Vagina (tissue), 2 donors: ENCODE data around the gene C9orf72. TPM values are rescaled to one million over a fixed set of nuclear protein-coding genes. Genes with fewer than 3 reads are reported as not detected.
"Not testable (repeated sequence)": the region's sequence is repeated elsewhere in the genome, so short reads cannot be mapped to it uniquely, and the experiment has no call there.

Experiments
- DNase-seq, 2 donors: peaks; one replicate each; pipeline ENCODE4 v3.0.0-alpha.2; 2017; ENCODE audit errors: extremely low spot score in 2 of 2
- H3K27ac ChIP-seq: fragments of 200-600 bp; sonication (generic); one replicate; pipeline ENCODE4 v1.5.1; 2019
- H3K27me3 ChIP-seq: fragments of 200-600 bp; sonication (generic); one replicate; pipeline ENCODE4 v1.5.1; 2019
- H3K36me3 ChIP-seq, 2 donors: fragments of 200-600 bp; sonication (generic); one replicate each; pipeline ENCODE4 v1.5.1; 2017 to 2019
- H3K4me1 ChIP-seq: fragments of 200-600 bp; sonication (generic); one replicate; pipeline ENCODE4 v1.5.1; 2019
- H3K4me3 ChIP-seq, 2 donors: fragments of 200-600 bp; sonication (generic); 1 replicate in 1 of 2; 2 replicates in 1 of 2; pipeline ENCODE4 v1.5.1; 2016 to 2019
- H3K9me3 ChIP-seq: fragments of 200-600 bp; sonication (generic); one replicate; pipeline ENCODE4 v1.5.1; 2019
- CTCF ChIP-seq, 3 experiments: fragments of 450-650 bp in 2 of 3; fragments of 200-600 bp in 1 of 3; sonication (generic) in 1 of 3; IDR thresholded peaks; one replicate each; pipeline ENCODE4 v1.5.1; 2017 to 2019; ENCODE audit warnings: antibody characterized with exemption in 3 of 3, mild to moderate bottlenecking in 2 of 3, moderate library complexity in 2 of 3
- POLR2A ChIP-seq, 2 donors: fragments of 450-650 bp; IDR thresholded peaks; one replicate each; pipeline ENCODE4 v1.6.1; 2017; ENCODE audit warnings: antibody characterized with exemption in 2 of 2, mild to moderate bottlenecking in 2 of 2, moderate library complexity in 2 of 2
- POLR2AphosphoS5 ChIP-seq, 2 donors: sonication (generic); formaldehyde crosslinking; IDR thresholded peaks; one replicate each; pipeline ENCODE4 v1.9.0; 2017; ENCODE audit warnings: antibody characterized with exemption in 2 of 2, mild to moderate bottlenecking in 2 of 2, low read depth in 1 of 2; ENCODE audit not compliant: insufficient read depth in 1 of 2
- intact Hi-C: fragments of 100-400 bp; cut with DNase I; formaldehyde crosslinking; loops from one replicate; pipeline ENCODE4 v1.15.1; 2023
- total RNA-seq: library from RNA; depleted of rRNA; stranded (reverse); fragments of >200 nt; gene quantifications from one replicate; pipeline ENCODE4 v1.2.3, GENCODE V29; 2016

C9orf72 gene
- total RNA-seq, 1 donor from 2014 or later = 18.7 TPM

GRCh38 chr9:27510780-27511179 lies 62.5 kb downstream of the C9orf72 start:
- H3K27ac ChIP-seq = no peak overlapping the region
- no peaks in the 10 kb centered on the region for H3K9me3 ChIP-seq
- no peaks in the 10 kb centered on the region for H3K36me3 ChIP-seq
- H3K27me3 ChIP-seq = no peaks in the 10 kb centered on the region
- intact Hi-C loops = no loop called here
- H3K4me1 ChIP-seq = peaks cover 7% of the 10 kb centered on the region
- DNase-seq = no peak
- TF ChIP-seq POLR2A (IDR thresholded peaks at IDR 0.05) (no peak), CTCF (IDR thresholded peaks at IDR 0.05) (no peak), POLR2AphosphoS5 (IDR thresholded peaks at IDR 0.05; ENCODE audit: insufficient read depth in 1 of 2, low read depth in 1 of 2) (no peak)
- no peak overlapping the region for H3K4me3 ChIP-seq

GRCh38 chr9:27506981-27507380 lies 66.3 kb downstream of the C9orf72 start:
- Histone ChIP-seq H3K27ac (no peak overlapping the region), H3K4me3 (no peak overlapping the region), H3K9me3 (no peaks in the 10 kb centered on the region), H3K27me3 (no peaks in the 10 kb centered on the region), H3K36me3 (no peaks in the 10 kb centered on the region), H3K4me1 (no peaks in the 10 kb centered on the region)
- DNase-seq = no peak
- intact Hi-C loops = no loop called here
- TF ChIP-seq POLR2AphosphoS5 (IDR thresholded peaks at IDR 0.05; ENCODE audit: insufficient read depth in 1 of 2, low read depth in 1 of 2) (no peak), POLR2A (IDR thresholded peaks at IDR 0.05) (no peak), CTCF (IDR thresholded peaks at IDR 0.05) (no peak)

GRCh38 chr9:27505744-27506161 lies 67.5 kb downstream of the C9orf72 start:
- TF ChIP-seq POLR2AphosphoS5 (IDR thresholded peaks at IDR 0.05; ENCODE audit: insufficient read depth in 1 of 2, low read depth in 1 of 2) (no peak), POLR2A (IDR thresholded peaks at IDR 0.05) (no peak), CTCF (IDR thresholded peaks at IDR 0.05) (no peak)
- Histone ChIP-seq H3K9me3 (no peaks in the 10 kb centered on the region), H3K36me3 (no peaks in the 10 kb centered on the region), H3K27ac (no peak overlapping the region), H3K4me3 (no peak overlapping the region), H3K27me3 (no peaks in the 10 kb centered on the region), H3K4me1 (no peaks in the 10 kb centered on the region)
- intact Hi-C loops = no loop called here
- DNase-seq = no peak

- no peaks in the 10 kb centered on the region for H3K9me3 ChIP-seq
- TF ChIP-seq CTCF (IDR thresholded peaks at IDR 0.05) = no peak
- no peak for TF ChIP-seq POLR2A (IDR thresholded peaks at IDR 0.05)
- no peak for TF ChIP-seq POLR2AphosphoS5 (IDR thresholded peaks at IDR 0.05; ENCODE audit: insufficient read depth in 1 of 2, low read depth in 1 of 2)
- intact Hi-C loops = no loop called here
- DNase-seq = no peak
- H3K4me1 ChIP-seq = peaks cover 12% of the 10 kb centered on the region
- H3K4me3 ChIP-seq = no peak overlapping the region
- no peaks in the 10 kb centered on the region for H3K36me3 ChIP-seq
- no peak overlapping the region for H3K27ac ChIP-seq
- no peaks in the 10 kb centered on the region for H3K27me3 ChIP-seq
These were observed 69.0 kb downstream of the C9orf72 start for GRCh38 chr9:27504259-27504658.

DNA sequence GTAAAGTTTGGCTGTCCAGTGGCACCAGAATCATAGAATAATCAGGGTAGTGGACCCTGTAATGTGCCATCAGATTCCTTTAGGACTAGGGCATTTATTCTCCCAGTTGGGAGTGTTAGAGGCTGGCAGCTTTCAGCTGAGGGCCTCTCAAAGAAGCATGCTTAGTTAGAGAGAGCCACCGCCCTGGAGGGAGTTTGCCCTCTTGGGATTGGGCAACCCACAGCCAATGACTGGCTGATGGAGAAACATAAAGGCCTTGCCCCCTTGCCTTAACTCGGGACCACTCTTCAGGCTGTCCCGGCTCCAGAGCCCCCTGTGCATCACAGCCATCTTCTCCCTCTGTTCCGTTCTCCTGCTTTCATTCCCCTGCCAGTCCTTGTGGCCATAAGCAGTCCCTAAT lies 69.7 kb downstream of the C9orf72 start:
- H3K27ac ChIP-seq = no peak overlapping the region
- peaks cover 17% of the 10 kb centered on the region for H3K4me1 ChIP-seq
- no peaks in the 10 kb centered on the region for H3K36me3 ChIP-seq
- no peak for DNase-seq
- H3K9me3 ChIP-seq = no peaks in the 10 kb centered on the region
- TF ChIP-seq POLR2AphosphoS5 (IDR thresholded peaks at IDR 0.05; ENCODE audit: insufficient read depth in 1 of 2, low read depth in 1 of 2) (no peak), POLR2A (IDR thresholded peaks at IDR 0.05) (no peak), CTCF (IDR thresholded peaks at IDR 0.05) (no peak)
- H3K4me3 ChIP-seq = no peak overlapping the region
- intact Hi-C loops = no loop called here
- H3K27me3 ChIP-seq = no peaks in the 10 kb centered on the region

GRCh38 chr9:27500902-27501301 lies 72.4 kb downstream of the C9orf72 start:
- H3K27me3 ChIP-seq, intact Hi-C loops, H3K4me3 ChIP-seq, H3K9me3 ChIP-seq, H3K36me3 ChIP-seq, H3K27ac ChIP-seq, DNase-seq: not testable (repeated sequence)
- peaks cover 40% of the 10 kb centered on the region for H3K4me1 ChIP-seq
